IPS-11a (cell line): ENCODE results near the gene ZNF592.
"Not testable (repeated sequence)": the region's sequence is repeated elsewhere in the genome, so short reads cannot be mapped to it uniquely, and the experiment has no call there.

Experiments used
- H3K4me3 ChIP-seq: one replicate; pipeline ENCODE4 v1.5.1; 2013; ENCODE audit warnings: low read depth, low read length, control low read depth

ZNF592 gene

DNA sequence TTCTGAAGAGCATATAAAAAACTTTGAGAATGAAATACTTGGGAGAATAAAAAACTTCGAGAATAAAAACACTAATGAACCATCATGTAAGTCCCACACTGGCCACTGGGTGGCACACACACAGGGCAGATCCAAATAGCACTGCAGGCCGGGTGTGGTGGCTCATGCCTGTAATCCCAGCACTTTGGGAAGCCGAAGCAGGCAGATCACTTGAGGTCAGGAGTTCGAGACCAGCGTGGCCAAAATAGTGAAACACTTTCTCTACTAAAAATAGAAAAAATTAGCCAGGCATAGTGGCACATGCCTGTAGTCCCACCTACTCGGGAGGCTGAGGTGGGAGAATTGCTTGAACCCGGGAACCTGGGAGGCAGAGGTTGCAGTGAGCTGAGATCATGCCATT lies 97.2 kb downstream of the ZNF592 start:
- not testable (repeated sequence) for H3K4me3 ChIP-seq

DNA sequence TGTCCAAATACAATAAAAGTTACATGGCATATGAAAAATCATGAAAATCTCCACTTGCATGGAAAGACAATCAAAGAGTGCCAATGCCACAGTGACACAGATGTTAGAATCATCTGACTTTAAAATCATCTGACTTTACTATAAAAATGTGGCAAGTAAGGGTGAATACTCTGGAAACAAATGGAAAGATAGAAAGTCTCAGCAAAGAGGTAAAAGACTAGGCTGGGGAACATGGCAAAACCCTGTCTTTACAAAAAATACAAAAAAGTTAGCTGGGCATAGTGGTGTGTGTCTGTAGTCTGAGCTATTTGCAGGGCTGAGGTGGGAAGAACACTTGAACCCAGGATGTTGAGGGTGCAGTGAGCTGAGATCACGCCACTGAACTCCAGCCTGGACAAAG lies 97.9 kb downstream of the ZNF592 start:
- no peak overlapping the region for H3K4me3 ChIP-seq

DNA sequence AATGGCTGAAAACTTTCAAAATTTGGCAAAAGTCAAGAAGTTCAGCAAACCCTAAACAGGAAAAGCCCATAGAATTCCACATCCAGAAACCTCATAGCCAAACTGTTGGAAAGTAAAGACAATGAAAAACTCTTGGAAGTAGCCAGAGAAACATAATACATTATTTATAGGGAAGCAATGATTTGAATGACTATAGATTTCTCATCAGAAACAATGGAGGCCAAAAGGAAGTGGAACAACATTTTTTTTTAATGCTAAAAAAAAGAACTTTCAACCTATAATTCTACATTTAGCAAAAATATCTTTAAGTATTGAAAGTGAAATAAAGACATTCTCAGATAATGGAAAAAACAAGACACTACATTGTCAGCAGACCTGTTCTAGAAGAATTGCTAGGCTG lies 99.0 kb downstream of the ZNF592 start:
- no peak overlapping the region for H3K4me3 ChIP-seq

DNA sequence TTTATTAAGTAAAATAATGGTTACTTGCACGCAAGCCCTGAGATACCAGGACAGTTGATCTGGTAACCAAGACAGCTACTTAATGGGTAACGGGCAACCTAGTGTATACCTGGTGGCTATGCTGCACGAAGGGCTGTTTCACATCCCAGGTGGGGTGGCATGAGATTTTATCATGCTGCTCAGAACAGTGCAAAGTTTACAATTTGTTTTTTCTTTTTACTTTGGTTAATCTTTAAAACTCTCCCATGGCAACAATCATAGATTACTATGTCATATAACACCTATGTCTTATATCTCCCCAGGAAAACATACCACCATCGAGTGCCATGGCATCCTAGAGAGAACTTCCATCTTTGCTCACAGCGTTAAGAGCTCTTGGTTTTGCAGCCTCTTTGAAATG lies 103.8 kb downstream of the ZNF592 start:
- H3K4me3 ChIP-seq, result no peak overlapping the region

- no peak overlapping the region for H3K4me3 ChIP-seq
Measured at GRCh38 chr15:84855136-84855535, 106.7 kb downstream of the ZNF592 start.

- H3K4me3 ChIP-seq, result no peak overlapping the region
Measured at GRCh38 chr15:84855765-84856164, 107.4 kb downstream of the ZNF592 start.
